PC-9 (cell line): Measurements from ENCODE around the gene NMNAT2. TPM values are rescaled to one million over a fixed set of nuclear protein-coding genes. Genes with fewer than 3 reads are reported as not detected.

ENCODE experiments used
- BruUV-seq: library from RNA; stranded (reverse); fragments of 400-500 nt; replicated peaks from 2 replicates; lab custom pipeline; 2021; lab: Mats Ljungman, UMichigan
- CTCF ChIA-PET: fragments of 300-600 bp; sonication (Branson Sonifier 250); formaldehyde crosslinking; loops from one replicate; lab custom pipeline; 2022; ENCODE audit warnings: antibody characterized with exemption; lab: Charles Lee
- POLR2A ChIA-PET: fragments of 300-600 bp; sonication (Branson Sonifier 250); formaldehyde crosslinking; loops from one replicate; lab custom pipeline; 2022; ENCODE audit warnings: antibody characterized with exemption; ENCODE audit not compliant: unreplicated experiment; lab: Charles Lee
- DNase-seq, 2 experiments: peaks; one replicate each; pipeline versions ENCODE4 v3.0.0 to v3.0.0-alpha.2; 2015 to 2022; ENCODE audit warnings: mixed read lengths in 1 of 2
- H2AFZ ChIP-seq: fragments of 200-600 bp; sonication (generic); 2 replicates; pipeline ENCODE4 v1.8.1; 2017; ENCODE audit warnings: antibody characterized with exemption
- H3F3A ChIP-seq: fragments of 200-600 bp; sonication (generic); 2 replicates; pipeline ENCODE4 v1.8.1; 2017; ENCODE audit warnings: antibody characterized with exemption, mild to moderate bottlenecking, low read depth; ENCODE audit not compliant: insufficient read depth
- H3K27ac ChIP-seq: fragments of 200-600 bp; sonication (generic); 2 replicates; pipeline ENCODE4 v1.6.1; 2016; ENCODE audit warnings: mixed run types
- H3K27me3 ChIP-seq: fragments of 200-600 bp; sonication (generic); 2 replicates; pipeline ENCODE4 v1.6.1; 2016; ENCODE audit warnings: low read depth, mixed run types; ENCODE audit not compliant: insufficient read depth
- H3K36me3 ChIP-seq: fragments of 200-600 bp; sonication (generic); 2 replicates; pipeline ENCODE4 v1.6.1; 2016; ENCODE audit warnings: low read depth, mixed run types
- H3K4me1 ChIP-seq: fragments of 200-600 bp; sonication (generic); replicated peaks from 2 replicates; pipeline ENCODE4 v1.6.1; 2016; ENCODE audit warnings: mixed run types; ENCODE audit not compliant: insufficient read depth
- H3K4me2 ChIP-seq: fragments of 200-600 bp; sonication (generic); 2 replicates; pipeline ENCODE4 v1.6.1; 2017; ENCODE audit warnings: mixed run types
- H3K4me3 ChIP-seq: fragments of 200-600 bp; sonication (generic); 2 replicates; pipeline ENCODE4 v1.6.1; 2016; ENCODE audit warnings: mixed run types
- H3K79me2 ChIP-seq: fragments of 200-600 bp; sonication (generic); 2 replicates; pipeline ENCODE4 v1.6.1; 2017; ENCODE audit warnings: low read depth, mixed run types
- H3K9me2 ChIP-seq: fragments of 200-600 bp; sonication (generic); 2 replicates; pipeline ENCODE4 v1.8.1; 2017; ENCODE audit warnings: mild to moderate bottlenecking; ENCODE audit not compliant: insufficient read depth
- H3K9me3 ChIP-seq: fragments of 200-600 bp; sonication (generic); 2 replicates; pipeline ENCODE4 v1.8.1; 2016; ENCODE audit warnings: low read depth; ENCODE audit not compliant: insufficient read depth
- H4K20me1 ChIP-seq: fragments of 200-600 bp; sonication (generic); 2 replicates; pipeline ENCODE4 v1.8.1; 2017; ENCODE audit not compliant: insufficient read depth
- EZH2 ChIP-seq: fragments of 200-600 bp; sonication (generic); IDR thresholded peaks from 2 replicates; pipeline ENCODE4 v1.8.0; 2017; ENCODE audit warnings: antibody characterized with exemption, low read depth
- intact Hi-C: fragments of 100-400 bp; cut with micrococcal nuclease; formaldehyde crosslinking; loops from one replicate; pipeline ENCODE4 v1.10.0; 2022; ENCODE audit not compliant: unreplicated experiment
- total RNA-seq: library from RNA; stranded (reverse); gene quantifications from 2 replicates; pipeline ENCODE4 v1.2.3, GENCODE V29; 2021
- TF ChIP-seq, protein P1 (sequence below): fragments of 200-600 bp; sonication (generic); conservative IDR thresholded peaks from 2 replicates; pipeline ENCODE4 v1.6.1; 2017; ENCODE audit warnings: mixed run types, antibody characterized with exemption, mild to moderate bottlenecking, moderate library complexity

The NMNAT2 gene
- total RNA-seq, 1 experiment from 2014 or later, result 29.2 TPM

DNA sequence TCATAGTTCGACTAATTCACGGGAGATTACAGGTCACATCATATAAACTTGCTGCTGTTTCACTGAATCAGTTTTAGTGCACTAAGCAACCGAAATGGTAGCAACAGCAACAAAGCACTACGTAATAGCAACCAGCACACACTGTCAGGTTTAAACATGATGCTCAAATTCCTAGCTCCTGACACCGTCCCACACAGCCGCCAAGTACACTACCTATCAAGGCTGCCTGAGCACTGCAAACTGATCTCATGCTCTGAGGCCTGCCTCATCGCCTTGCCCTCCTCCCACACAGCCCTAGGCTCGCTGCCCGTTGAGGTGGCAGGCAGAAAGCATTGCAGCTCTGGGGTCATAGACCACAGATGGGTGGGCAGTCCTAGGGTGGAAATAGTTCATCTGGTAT is 219.7 kb downstream of the NMNAT2 start:
- DNase-seq, result no peak
- Histone ChIP-seq H3K9me2 (no peaks in the 10 kb centered on the region), H3F3A (peaks cover 10% of the 10 kb centered on the region), H3K36me3 (0 out of 2 replicates have a peak, but pooled peaks cover 6% of the 10 kb centered on the region), H2AFZ (no peak overlapping the region), H3K9me3 (no peaks in the 10 kb centered on the region), H3K4me1 (peaks cover 22% of the 10 kb centered on the region), H3K4me2 (no peak overlapping the region), H4K20me1 (no peaks in the 10 kb centered on the region; the same call in 1 of the 2 replicates), H3K4me3 (no peak overlapping the region), H3K27me3 (no peaks in the 10 kb centered on the region), H3K27ac (no peak overlapping the region), H3K79me2 (peaks cover 67% of the 10 kb centered on the region)
- no TSS peak for BruUV-seq
- CTCF ChIA-PET, result interaction anchor here (0.8 kb wide), 1 partner anchor 80 kb away, joined by 3 read pairs; no protein-coding TSS in a partner anchor
- intact Hi-C loops, result no loop called here
- TF ChIP-seq, protein P1, sequence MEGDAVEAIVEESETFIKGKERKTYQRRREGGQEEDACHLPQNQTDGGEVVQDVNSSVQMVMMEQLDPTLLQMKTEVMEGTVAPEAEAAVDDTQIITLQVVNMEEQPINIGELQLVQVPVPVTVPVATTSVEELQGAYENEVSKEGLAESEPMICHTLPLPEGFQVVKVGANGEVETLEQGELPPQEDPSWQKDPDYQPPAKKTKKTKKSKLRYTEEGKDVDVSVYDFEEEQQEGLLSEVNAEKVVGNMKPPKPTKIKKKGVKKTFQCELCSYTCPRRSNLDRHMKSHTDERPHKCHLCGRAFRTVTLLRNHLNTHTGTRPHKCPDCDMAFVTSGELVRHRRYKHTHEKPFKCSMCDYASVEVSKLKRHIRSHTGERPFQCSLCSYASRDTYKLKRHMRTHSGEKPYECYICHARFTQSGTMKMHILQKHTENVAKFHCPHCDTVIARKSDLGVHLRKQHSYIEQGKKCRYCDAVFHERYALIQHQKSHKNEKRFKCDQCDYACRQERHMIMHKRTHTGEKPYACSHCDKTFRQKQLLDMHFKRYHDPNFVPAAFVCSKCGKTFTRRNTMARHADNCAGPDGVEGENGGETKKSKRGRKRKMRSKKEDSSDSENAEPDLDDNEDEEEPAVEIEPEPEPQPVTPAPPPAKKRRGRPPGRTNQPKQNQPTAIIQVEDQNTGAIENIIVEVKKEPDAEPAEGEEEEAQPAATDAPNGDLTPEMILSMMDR, result no peak
- no peak for TF ChIP-seq EZH2
- POLR2A ChIA-PET, result no interaction called here

Other genes starting within 250 kb of the NMNAT2 start
- gene LAMC2, start 232.1 kb downstream of the NMNAT2 start, total RNA-seq, result 105 and 109 TPM in 2 replicates
- 56.0 and 72.9 TPM in 2 replicates for gene SMG7, start 54.1 kb upstream of the NMNAT2 start, total RNA-seq
- gene NCF2, start 172.1 kb upstream of the NMNAT2 start, total RNA-seq, result 54.3 and 65.5 TPM in 2 replicates
- gene ARPC5, start 217.4 kb upstream of the NMNAT2 start, total RNA-seq, result 143 and 150 TPM in 2 replicates
- not detected in 2 replicates for gene APOBEC4, start 234.9 kb upstream of the NMNAT2 start, total RNA-seq